Middle frontal gyrus (tissue), 1 donor: Measurements from ENCODE around the gene CELF6.
"Not testable (repeated sequence)": the region's sequence is repeated elsewhere in the genome, so short reads cannot be mapped to it uniquely, and the experiment has no call there.

Source experiments
- DNase-seq: peaks from one replicate; pipeline ENCODE4 v3.0.0-alpha.2; 2015; ENCODE audit warnings: low spot score; ENCODE audit errors: extremely low spot score

The CELF6 gene

DNA sequence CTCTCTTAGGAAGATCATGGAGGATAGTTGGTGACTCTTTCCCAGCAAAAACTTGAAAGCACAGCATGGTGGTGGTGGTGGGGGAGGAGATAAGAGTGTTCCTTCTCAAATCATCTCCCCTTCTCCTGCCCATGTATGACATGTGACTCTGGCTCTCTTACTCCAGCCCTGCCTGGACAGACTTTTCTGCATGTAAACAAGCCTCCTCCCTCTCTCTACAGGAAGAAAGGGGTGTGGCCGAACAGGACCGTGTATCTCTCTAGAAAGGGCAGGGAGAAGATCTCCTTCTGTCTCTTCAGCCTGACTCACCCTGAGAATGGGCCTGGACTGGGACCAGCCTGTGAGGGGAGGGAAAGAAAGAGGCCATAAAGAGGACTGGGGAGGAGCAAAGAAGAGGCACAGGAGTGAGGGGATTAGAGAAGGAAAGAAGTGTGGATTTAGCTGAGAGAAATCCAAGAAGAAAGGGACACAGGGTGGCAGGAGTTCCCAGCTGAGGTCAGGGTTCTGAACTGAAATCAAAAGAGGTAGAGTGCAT, 1.5 kb downstream of the CELF6 start:
- no peak for DNase-seq

DNA sequence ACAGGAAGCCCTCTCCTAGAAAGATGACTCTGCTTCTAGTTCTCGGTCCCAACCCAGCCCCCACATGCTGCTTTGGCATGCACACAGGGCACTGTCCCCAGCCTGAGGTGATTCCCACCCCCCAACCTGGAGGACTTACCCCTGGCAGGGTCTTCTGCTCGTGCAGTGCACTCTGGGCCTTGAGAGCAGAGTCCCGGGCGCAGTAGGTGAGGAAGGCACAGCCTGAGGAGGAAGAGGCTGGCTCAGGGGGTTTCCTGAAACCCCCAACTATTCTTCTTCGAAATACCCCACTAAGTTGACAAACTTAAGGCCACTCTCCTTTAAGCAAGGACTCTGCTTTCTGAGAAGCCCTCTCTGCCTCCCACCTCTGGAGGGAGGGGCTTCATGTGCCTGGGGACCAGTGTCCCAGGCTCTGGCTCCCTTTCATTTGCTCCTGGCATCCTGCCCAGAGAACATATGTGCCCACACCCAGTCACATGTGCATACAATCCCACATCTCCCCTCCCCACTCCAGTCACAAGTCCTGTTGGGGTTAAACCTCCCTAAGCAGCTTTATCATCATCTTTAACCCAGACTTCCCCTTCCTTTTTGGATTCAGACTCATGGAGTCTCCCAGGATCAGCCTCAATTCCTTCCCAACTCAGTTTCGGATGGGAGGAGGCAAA, 4.1 kb downstream of the CELF6 start:
- no peak for DNase-seq

DNA sequence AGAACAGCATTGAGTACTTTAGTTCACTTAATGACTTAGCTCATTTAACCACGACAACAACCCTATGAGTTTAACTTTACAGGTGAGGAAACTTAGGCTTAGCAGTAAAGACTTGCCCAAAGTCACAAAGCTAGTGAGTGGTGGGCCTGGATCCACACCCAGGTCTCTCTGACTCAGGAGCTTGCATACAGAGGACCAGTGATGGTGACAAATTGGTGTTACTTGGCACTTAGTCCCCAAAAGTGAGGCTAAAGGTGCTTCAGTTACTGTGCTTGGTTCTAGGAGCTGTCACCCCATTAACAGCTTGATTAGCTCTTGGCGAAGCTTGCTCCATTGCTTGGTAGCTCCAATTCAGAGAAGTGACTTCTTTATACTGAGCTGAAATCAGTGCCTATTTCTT, 6.1 kb downstream of the CELF6 start:
- DNase-seq = no peak

DNA sequence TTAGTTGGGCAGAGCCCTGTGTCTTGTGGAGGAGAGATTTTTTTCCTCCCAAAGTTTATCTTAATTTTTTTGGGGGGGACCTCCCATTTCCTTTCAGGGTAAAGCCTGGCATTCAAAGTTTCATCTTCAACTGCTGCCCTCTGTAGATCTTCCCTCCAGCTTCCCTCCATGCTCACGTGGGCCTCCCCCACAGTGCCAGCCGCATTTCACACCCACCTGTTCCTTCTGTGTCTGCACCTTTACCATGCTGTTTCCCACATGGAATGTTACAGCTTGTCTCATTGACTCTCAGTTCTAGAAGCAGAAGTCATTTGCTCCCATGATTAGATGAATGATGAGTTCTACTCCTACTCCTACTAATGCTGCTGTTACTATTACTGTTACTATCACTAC, 6.5 kb downstream of the CELF6 start:
- no peak for DNase-seq

DNA sequence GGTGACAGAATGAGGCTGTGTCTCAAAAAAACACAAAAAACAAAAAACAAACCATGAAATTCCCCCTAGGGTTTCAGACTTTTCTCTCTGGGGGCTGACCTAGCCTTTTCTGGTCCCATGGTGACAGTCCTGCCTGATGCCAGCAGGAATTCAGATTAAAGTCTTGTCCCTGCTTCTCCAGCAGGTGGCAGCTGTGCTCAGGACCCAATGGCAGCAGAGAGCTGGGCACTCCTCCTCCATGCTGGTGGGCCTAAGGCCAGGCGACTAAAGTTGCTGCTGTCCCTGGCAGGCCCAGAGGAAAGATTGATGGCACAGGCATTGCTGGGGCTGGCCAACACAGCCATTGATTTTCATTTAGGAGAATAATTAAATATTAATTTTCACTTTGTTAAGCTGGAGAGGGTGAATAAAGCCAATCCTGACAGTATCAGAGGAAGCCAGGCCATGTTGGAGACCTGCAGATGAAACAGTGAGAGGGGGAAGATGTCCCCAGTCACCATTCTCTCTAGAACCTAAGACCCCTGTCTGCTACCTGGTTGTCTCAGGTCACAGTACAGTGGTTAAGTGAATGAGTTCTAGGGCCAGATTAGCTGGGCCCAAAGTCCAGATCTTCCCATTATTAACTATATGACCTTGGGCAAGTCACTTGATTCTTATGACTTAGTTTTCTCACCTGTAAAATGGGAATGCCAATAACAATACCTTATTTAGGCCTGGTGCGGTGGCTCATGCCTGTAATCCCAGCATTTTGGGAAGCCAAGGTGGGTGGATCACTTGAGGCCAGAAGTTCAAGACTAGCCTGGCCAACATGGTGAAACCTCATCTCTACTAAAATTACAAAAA, 7.1 kb downstream of the CELF6 start:
- no peak for DNase-seq

DNA sequence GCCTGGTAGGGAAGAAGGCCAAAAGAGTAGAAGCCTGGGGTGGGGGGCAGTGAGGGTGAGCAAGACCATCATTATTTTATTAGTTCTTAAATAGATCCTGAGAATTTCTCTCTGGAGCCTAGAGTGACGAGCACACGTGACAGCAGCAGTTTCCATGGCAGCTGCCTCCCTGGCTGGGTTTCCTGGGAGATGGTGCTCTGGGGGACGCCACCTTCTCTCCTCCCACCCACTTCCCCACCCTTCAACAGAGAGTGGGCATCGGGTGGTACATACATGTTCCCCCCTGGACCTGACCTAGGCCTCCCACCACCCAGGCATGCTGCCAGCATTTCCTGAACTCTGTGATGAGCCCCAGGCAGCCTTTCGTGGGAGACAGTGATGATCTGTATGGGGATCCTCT, 12.9 kb downstream of the CELF6 start:
- no peak for DNase-seq

DNA sequence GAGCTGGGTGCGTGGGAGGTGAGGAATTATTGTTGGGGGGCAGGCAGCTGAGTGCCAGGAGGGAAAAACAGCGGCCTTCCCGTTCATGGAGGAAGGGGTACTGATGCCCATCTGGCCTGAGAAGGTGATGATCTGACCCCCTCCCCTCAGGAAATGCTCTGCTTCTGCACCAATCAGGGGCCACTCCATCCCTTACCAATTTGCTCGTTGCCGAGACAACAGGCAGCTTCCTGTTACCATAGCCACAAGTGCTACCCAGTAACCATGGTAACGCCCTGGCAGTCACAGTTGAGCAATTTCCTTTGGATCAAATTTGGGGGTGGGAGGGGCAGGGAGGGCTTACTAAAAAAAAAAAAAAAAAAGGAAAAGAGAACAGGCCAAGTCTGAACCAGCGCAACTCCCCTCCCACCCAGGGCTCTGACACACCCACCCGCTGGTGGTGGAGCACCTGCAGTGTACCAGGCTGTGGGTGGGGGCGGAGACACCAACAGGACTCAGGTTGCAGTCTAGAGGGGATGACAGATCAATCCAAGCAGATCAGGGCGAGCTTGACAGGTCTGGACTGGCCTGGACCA, 13.7 kb downstream of the CELF6 start:
- DNase-seq = peak; percentile 42

DNA sequence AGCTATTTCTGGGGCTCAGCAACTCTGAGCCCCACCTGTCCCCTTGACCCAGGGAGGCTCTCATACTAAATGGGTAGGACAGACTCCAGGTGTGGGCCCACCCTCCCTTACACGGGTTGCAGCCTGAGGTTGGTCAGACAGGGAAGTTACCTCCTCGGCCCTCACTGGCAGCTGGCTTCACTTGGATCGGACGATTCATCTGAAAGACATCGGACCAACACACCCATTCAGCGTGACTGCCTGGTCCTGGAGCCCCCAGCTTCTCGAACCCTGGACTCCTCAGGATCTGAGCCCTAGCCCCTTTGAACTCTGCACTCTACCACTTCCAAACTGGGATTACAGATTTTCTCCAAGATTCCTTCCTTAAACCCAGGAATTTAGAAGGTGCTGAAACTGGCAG, 15.4 kb downstream of the CELF6 start:
- DNase-seq = no peak

DNA sequence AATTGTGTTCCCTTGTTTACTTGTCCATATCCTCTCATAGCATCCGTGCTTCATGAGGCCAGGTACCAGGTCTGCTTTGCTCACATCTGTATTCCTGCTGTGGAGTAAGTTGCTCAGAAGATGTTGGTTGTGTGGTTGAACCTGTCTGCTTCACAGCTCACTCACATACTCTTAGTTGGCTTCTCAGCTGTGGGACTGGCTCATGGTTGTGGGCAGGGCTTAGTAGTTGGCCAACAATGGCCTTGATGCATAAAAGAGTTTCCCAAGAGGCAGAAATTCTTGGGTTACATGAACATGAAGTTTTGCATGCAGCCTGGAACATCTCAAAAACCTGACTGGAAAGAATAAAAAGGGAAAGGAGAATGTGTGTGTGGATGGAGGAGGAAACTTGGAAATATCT, 17.0 kb downstream of the CELF6 start:
- no peak for DNase-seq

DNA sequence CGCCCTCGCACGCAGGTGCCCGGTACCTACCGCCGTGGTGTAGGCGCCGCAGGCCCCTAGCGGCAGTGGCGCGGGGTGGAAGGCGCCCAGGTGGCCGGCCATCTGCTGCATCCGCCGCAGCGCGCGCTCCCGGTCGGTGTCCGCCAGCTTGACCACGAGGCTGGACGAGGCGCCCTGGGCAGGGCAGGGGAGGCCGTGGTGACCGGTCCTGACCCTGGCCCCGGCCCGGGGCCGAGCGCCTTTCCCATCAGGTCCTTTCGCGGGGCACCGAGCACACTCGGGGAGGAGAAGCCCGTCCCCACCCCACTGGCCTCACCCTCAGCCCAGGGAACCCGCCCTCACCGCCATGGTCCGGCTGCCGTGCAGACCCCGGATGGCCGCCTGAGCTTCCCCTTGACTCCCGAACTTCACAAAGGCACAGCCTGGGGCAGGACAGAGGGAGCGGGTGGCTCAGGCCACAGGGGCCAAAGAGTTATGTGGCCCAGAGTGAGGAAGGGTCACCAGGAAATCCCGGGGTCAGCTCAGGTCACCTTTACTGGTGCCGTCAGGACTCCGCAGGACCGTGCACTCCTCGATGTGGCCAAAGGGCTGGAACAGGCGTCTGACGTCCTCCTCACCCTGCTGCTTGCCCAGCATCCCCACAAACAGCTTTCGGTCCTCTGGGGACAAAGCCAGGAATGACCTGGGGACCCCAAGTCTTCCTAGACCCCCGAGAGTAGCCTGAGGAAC, 30.2 kb downstream of the CELF6 start:
- DNase-seq = no peak

DNA sequence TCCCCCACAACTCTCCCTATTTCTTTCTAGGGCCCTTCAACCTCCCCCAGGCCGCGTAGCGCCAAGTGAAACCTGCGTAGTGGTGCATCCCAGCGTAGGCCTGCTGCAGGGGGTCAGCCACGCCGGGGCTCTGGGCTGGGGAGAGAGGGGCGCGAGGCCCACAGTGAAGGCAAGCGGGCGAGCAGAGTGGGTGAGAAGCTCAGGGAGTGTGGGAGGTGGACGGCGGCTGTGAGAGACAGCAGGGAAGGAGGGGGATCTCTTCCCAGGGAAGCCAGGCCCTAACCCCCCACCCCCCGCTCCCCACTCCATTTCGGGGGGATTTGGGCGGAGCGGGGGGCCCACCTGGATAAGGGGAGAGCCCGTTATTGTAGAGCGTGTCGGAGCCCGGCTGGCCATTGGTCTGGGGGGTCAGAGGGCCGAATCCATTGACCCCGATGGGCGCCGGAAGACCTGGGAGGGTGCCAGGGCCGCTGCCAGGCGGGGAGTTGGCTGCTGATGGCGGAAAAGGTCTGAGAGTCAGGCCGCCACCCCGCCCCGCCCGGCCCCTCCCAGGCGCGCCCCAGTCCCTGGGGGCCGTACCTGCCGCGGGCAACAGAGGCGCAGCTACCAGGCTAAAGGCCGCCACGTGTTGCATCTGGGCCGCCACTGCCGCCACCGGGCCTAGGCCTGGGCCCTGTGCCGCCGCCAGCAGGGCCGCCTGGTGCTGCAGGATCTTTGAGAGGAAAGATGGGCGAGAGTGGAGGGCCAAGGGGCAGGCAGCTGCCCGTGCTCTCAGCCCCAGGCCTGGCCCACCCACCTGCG, 31.0 kb downstream of the CELF6 start:
- no peak for DNase-seq

DNA sequence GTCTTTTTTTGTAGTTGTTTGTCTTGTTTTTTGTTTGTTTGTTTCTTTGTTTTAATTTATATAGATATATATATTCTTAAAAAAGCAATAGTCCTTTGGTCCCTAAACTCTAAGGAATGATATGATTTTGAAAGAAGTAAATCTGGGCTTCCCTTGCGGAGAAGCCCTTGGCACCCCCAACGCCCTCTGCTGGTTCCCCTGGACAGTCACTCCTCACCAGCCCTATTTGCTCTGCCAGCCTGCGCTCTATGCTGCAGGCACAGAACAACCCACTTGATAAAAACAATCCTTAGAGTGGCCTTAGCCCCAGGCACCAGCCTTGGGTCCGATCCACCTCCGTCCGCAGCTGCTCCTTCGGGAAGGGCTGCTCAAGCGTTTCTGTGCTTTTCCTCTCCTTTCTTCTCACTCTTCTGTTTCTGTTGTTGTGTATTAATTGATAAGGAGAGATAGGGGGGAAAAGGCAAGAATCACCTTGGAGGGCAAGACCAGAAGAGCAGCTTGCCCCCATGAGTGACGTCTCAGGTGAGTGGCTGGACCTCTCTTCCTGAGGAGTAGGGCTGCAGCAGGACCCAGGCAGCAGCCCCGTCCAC, 33.9 kb downstream of the CELF6 start:
- DNase-seq = no peak

DNA sequence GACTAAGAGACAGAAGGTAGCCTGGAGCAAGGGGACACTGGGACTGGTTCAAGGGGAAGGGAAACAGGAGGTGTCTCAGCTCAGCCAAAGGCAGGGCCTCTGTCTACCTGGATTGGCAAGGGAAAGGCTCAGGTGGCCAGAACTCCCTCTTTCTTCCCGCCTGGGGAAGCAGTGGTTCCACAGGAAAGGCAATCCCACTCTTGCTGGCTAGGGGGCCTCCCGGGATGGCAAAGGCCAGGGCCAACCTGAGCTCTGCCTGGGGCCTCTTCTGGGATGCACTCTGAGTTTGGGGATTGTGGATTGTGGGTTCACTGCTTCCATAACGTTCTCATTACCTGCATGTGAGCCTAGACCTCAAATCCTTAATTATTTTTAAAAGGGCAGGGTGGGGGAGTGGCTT, 34.6 kb downstream of the CELF6 start:
- DNase-seq = no peak

DNA sequence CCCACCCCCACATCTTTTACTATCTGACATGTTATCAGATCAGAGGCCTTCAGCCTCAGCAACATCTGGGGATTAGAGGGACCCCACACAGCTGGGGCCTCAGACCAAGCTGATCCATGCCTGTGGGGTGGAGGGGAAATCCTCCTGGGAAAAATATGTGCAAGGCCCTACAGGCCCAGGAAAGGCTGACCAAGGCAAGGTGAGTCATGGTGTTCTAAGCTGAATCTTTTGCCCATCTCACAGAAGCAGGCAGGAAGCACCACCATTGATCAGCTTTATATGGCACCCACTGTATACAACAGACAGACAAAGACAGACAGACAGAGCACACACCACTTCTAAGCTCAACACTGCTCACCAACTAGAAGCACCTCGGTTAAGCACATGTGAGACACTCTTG, 35.2 kb downstream of the CELF6 start:
- DNase-seq = no peak

DNA sequence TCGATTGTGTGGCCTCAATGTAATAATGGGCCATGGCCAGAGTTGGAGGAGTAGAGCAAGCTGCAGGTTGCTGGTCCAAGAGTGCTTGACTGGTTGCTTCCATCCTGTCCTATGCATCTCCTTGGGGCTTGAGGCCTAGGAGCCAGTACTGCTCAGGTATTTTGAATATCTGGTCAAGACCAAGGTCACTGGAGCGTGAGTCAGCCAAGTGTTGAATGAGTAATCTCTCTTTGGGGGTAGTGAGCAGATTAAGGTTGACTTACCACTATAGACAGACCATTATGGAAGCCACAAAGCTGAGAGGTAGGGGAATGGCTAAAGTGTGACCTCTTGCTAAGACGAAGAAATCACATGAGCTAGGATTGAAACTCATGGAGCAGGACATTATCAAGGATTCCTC, 38.2 kb downstream of the CELF6 start:
- DNase-seq = no peak

DNA sequence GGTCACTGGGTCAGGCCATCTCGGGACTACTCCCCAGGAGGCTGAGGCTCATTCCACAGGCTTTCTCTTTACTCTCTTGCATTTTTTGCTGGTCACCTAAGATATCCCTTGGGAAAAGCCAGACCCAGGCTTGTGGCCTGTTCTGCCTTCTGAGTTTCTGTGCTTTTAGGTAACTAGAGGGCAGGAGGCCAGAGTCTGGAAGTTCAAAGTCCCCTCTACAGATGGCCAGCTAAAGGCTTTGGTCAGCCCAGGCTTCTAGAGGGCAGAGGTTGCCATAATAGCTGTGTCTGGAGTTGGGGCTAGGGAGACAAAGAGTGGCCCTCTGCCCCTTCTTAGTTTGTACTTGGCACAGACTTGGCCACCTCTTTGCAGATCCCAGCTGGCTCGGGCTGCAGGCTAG, 39.2 kb downstream of the CELF6 start:
- no peak for DNase-seq

DNA sequence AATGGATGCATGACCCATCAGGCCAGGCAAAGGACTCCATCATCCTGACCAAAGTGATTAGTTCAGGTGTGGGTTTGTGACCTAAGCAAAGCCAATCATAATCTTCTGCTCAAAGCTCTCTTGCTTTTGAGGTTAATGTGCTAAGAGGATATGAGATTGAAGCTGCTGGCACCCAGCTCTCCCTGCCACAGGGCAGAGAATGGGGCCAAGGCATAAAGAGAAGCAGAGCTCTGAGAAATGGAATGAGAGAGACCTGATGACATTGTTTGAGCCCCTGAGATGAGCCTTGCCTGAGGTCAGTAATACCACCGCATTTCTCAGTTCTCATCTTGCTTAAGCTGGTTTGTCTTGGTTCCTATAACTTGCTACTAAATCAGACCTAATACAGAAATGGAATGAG, 41.2 kb downstream of the CELF6 start:
- DNase-seq = no peak

DNA sequence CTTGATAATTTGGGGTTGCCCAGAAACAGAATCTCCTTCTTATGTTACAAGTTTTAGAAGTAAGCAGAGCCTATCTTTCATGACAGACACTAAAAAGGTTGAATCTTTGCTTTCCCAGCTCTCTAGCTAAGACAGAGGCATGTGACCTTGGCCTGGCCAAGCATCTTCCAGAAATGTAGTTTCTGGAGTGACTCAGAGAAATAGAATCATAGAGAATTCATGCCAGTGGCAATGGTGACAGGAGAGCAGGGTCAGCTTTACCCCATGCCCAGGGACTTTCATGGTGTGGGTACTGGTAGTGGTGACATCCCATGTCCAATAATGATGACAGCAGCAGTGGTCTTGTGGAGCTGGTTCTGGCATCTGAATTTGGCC, 43.6 kb downstream of the CELF6 start:
- DNase-seq = no peak

DNA sequence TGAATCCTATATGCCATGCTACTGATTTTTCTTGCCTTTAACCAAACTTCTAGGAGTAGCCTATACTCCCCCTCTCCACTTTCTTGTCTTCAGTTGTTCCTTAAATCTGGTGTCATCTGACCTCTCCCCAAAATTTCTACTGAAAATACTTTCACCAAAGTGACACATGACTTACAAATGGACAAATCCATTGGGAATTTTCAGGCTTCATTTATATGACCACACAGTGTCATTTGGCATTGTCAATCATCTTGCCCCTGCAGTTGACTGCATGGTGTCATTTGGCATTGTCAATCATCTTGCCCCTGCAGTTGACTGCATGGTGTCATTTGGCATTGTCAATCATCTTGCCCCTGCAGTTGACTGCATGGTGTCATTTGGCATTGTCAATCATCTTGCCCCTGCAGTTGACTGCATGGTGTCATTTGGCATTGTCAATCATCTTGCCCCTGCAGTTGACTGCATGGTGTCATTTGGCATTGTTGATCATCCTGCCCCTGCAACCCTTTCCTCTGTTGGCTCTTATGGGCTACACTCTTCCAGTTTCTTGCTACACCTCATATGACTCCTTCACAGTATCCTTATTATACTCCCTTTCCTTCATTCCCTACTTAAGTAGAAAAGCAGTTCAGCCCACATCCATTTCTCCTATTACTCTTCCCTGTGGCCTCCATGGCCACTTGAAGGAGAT, 44.2 kb downstream of the CELF6 start:
- not testable (repeated sequence) for DNase-seq

DNA sequence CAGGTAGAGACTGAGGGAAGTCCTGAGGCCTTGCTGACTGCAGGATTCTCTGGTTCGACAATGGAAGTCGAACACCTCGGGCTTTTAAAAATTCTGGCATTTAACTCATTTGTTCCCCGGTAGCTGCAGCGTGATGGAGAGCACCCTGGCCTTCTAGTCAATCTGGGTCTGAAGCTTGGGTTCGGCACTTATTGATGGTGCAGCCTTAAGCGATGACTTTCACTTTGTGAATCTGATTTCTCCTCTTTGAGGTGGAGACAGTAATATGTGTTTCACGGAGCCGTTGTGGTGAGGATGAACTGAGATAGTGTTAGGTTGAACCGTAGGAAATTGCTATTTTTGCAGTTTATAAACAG, 47.0 kb downstream of the CELF6 start:
- no peak for DNase-seq
